GM19397 (cell line): ENCODE measurements around the gene FAM168B.

Source experiments
- ATAC-seq: cut with Tn5 transposase; IDR thresholded peaks from one replicate; pipeline ENCODE4 v1.9.1; 2021; ENCODE audit warnings: mild to moderate bottlenecking, moderate library complexity; ENCODE audit not compliant: unreplicated experiment

FAM168B gene

DNA sequence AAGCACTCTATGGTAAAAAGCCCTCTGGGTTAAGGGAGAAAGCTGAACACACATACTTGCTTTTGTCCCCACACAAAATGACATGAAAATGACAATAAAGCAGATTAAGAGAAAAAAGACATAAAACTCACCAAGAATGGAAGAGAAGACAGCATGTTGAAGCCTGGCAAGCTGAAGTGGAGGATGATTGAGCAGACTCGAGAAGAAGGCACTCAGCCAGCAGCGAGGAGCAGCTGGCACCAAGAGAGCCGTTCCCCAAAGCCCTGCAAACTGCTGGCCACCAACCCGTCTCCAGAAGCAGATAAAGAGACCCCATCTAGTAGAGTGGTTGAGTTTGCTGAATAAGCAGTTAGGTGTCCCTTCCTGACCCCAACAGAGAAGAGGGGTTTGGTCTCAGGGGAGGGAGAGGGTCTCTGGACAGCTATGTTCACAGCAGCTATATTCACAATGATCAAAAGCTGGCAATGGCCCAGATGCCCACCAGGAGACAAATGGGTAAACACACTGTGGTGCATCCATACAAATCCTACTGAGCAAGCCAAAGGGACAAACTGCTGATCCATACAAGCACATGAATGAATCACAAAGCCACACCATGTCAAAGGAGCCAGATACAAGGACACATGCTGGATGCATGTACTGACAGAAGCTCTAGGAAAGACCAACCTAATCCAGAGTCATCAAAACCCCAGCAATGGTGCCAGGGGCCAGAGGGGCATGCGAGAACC is 36.9 kb downstream of the FAM168B start:
- no peak for ATAC-seq

GRCh38 chr2:131055169-131056065 is 37.8 kb downstream of the FAM168B start:
- ATAC-seq, result no peak

GRCh38 chr2:131054488-131054887 is 38.8 kb downstream of the FAM168B start:
- no peak for ATAC-seq

DNA sequence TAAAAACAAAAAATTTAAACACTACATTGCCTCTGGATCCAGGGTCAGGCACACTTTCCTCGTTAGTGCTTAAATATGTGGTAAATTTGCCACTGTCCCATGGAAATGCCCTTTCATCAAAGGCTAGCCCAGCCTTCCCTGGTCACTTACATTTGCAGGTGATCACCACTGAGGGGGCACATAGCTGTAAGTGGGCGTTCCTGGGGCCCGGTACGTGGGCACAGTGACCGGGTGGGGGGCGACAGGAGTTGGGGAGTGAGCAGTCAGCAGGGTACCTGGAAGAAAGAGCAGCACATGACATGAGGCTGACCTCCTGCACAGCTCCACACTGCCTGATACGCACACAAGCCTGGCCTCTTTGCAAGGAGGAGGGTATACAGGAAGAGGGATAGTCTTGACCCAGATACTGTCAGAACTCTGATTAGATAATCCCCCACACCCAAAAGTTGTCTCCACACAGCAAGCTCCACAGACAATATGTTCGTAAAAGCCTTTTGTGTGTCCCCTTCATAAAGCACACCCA is 40.5 kb downstream of the FAM168B start:
- no peak for ATAC-seq

- no peak for ATAC-seq
Measured at GRCh38 chr2:131050896-131051295, 42.4 kb downstream of the FAM168B start.

DNA sequence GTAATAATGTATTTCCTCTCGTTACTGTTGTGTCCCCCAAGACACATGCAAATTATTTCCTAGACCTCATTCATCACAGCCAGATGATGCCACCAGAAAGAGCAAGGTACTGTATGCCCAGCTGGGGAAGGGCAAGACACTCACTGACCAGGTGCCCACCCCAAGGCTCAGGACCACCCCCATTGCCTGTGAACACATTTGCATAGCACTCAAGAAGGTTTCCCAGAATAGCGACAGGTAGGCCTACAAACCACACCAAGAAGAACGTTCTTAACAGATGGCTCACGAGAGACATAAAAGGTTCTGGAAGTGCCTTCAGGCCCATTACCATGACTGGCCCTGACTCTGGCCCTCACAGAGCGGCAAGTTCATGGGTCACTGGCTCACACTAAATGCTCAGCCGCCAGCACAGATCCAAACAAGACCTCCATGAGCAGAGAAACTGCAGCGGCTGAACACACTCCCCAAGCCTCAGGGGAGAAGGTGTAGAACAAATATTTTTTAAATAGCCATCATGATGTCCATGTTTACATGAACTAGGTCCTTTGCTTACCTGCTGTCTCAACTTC is 44.0 kb downstream of the FAM168B start:
- ATAC-seq, result no peak

DNA sequence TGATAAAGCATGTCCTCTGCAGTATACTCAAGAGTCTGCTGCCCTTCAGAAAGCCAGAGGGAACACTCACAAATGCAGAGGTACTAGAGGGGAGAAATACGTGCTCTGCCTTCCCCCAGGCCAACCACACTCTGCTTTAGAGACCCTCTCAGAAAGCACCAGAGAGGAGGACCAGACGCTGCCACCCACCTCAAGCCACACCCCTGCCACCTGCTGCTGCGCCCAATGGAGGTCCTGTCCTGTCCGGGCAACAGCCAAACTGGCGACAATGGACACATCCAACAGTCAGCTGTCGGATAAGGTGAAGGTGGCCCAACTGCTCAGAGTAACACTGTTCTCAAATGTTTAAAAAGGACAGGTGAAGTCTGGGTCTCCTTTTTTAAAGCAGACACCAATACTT is 44.6 kb downstream of the FAM168B start:
- ATAC-seq, result no peak

- no peak for ATAC-seq
Measured at GRCh38 chr2:131047920-131048560, 45.2 kb downstream of the FAM168B start.

DNA sequence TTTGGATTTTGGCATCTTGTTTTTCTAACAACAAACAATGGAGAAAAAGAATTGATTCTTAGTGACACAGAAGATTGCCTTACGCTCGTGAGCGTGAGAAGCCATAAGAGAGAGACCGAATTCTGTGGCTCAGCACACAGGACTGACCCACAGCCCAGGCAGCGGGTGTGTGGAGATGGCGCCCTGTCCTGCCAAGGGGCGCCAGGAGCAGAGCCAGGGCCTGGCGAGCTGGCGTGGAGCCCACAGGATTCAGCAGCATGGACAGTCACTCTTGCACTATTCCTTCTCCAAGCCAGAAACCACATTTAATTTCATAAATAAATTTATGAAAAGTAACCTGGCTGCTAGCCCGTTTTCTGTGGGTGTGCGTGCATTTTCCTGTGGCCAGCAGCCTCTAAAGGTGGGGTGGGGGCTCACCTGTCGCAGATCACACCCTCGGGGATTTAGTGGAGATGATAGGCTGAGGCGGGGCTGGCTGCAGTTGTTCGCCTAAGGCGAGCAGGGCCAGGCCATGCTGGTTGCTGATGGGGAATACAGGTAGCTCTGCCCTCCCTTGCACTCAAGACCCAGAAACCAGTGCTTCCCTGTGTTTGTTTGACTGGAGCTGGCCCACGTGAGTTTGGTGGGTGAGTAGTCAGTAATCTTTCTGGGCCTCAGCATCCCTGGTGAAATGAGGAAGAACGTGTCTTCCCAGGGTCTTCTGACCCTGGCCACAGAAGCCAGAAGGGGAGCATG is 46.2 kb downstream of the FAM168B start:
- no peak for ATAC-seq

DNA sequence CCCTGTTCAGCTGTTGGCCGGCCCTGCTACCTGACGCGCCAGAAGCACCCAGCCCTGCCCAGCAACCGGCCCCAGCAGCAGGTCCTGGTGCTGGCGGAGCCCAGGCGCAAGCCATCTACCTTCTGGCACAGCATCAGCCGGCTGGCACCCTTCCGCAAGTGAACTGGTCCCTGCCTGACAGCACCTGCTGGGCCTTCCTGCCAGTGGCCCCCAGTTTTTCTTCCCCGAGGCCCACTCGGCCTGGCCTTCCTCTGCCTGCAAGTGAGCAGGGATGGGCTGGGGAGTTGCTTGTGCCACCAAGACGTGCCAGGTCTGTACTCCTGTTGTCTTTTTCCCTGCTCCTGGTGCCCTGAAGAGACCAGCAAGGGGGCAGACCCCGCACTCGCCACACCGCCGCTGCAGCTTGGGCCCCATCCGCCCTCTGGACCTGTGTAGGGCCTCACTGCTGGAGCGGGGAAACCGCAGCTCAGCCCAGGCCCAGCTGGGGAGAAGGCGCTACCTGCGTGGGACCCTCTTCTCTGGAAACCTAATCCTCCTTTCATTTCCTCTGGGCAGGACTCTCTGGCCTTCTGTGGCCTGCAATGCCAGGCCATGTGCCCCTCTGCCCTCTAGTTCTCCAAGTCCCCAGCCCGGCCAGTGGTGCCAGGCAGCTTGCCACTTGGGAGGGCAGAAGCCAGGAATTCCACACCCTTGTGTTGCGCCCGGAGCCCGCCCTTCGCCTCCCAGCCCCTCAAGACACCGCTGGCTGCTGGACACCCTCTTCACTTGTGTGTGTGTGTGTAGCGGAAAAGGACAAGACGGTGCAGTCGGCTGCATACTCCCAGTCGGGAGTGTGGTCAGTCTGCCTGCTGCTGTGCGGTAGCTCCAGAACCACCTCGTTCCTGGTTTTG is 47.0 kb downstream of the FAM168B start:
- no peak for ATAC-seq

- no peak for ATAC-seq
Measured at GRCh38 chr2:131045286-131046027, 47.8 kb downstream of the FAM168B start.

- no peak for ATAC-seq
Measured at GRCh38 chr2:131044757-131045150, 48.5 kb downstream of the FAM168B start.

GRCh38 chr2:131044075-131044756 is 49.0 kb downstream of the FAM168B start:
- no peak for ATAC-seq

DNA sequence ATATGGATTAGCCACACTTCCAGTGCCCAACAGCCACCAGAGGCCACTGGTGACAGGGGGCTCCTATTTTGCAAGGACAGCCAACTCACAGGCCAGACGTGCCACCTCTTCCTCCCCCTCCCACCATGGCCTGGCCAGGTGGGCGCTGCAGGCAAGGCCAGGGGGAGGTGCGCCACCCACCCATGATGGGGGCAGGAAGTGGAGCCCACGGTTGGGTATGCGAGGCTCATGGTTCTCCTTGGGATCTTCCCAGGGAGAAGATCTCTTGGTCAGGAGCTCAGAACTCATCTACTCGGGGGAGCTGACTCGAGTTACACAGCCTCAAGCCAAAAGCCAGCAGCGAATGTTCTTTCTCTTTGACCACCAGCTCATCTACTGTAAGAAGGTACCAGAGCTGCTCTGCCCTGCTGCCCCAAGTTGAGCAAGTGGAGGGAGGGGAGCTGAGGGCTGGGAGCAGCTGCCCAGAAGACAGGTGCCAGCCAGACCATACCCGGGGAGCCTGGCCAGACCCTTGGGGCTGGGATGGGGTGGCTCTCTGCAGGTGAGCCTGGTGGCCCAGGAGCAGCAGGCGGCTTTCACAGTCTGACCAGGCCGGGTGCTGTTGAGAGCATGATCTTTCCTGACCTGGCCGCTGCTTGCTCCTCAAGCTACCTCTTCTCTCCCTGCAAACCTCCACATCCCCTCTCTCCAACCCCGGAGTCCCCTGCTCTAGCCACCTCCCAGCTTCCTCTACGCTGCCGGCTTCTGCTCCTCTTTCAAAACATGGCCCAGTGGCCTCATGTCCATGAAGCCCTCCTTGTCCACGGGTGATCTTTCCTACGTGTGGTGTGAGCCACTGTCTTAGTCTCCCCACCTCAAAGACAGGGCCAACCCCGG is 49.8 kb downstream of the FAM168B start:
- no peak for ATAC-seq

GRCh38 chr2:131042148-131042775 is 51.0 kb downstream of the FAM168B start:
- ATAC-seq, result no peak

DNA sequence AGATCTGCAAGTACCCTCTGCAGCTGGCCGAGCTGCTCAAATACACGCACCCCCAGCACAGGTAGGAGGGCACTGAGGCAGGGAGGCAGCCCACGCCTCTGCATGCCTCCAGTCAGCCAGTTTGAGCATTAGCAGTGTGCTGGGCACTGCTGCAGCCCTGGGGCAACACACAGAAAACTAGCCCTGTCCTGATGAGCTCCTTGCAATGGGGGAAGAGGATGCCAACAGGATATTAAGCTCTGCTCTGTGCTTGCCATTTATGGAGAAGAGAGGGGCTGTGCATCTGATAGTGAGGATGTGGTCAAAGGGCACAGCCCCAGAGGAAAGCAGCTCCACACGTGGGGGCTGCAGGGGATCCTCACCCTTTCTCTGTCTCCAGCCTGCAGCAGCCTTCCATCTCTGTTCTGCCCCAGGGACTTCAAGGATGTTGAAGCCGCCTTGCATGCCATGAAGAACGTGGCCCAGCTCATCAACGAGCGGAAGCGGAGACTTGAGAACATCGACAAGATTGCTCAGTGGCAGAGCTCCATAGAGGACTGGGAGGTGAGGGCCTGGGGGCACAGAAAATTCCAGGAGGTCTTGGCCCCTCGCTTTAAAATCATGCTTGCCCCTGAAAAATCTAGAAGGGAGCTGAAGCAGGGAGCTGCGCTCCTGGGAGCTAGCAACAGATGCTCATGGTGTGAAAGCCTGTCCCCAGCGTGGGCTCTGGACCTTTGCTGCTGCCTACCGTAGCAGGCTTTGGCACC is 51.7 kb downstream of the FAM168B start:
- no peak for ATAC-seq
